Lower leg skin (tissue), 4 donors: ENCODE results near the gene ALG5. TPM values are rescaled to one million over a fixed set of nuclear protein-coding genes. Genes with fewer than 3 reads are reported as not detected.
A peak's percentile ranks its signal among the peaks of the same experiment; 100 is the strongest.

Experiments
- DNase-seq, 2 donors: peaks; one replicate each; pipeline ENCODE4 v3.0.0-alpha.2; 2019; ENCODE audit warnings: low spot score in 2 of 2
- H3K4me3 ChIP-seq: fragments of 200-600 bp; sonication (generic); 2 replicates; pipeline ENCODE4 v1.5.1; 2017; ENCODE audit warnings: mild to moderate bottlenecking, low read depth; ENCODE audit not compliant: poor library complexity, severe bottlenecking
- CTCF ChIP-seq, 3 donors: fragments of 450-650 bp; IDR thresholded peaks; one replicate each; pipeline ENCODE4 v1.5.1; 2016; ENCODE audit warnings: antibody characterized with exemption in 3 of 3, mild to moderate bottlenecking in 3 of 3, moderate library complexity in 2 of 3
- POLR2A ChIP-seq, 2 donors: fragments of 450-650 bp; IDR thresholded peaks; one replicate each; pipeline ENCODE4 v1.6.1; 2016 to 2017; ENCODE audit warnings: antibody characterized with exemption in 2 of 2, mild to moderate bottlenecking in 1 of 2, moderate library complexity in 1 of 2
- WGBS, 2 donors: methylation state at CpG; one replicate each; pipeline ENCODE4 v1.1.5; 2018; 5-methylcytosine and 5-hydroxymethylcytosine counted together
- intact Hi-C: fragments of 100-400 bp; cut with DNase I; formaldehyde crosslinking; loops from one replicate; pipeline ENCODE4 v1.15.0; 2023; ENCODE audit warnings: low total_unique reads
- total RNA-seq, 4 donors: library from RNA; depleted of rRNA; stranded (reverse); fragments of >200 nt; gene quantifications; one replicate each; pipeline ENCODE4 v1.1.0, GENCODE V29; 2016

The ALG5 gene
- total RNA-seq, 4 donors from 2014 or later, result 11.8 to 28.1 (median 20.4) TPM

GRCh38 chr13:36925603-36926002 is 73.5 kb downstream of the ALG5 start:
- intact Hi-C loops, result no loop called here
- DNase-seq, result no peak
- TF ChIP-seq CTCF (IDR thresholded peaks at IDR 0.05) (no peak), POLR2A (IDR thresholded peaks at IDR 0.05) (no peak)
- 75 to 79% methylated on average over 7 of the region's 7 CpGs for WGBS, 2 donors
- no peak overlapping the region for H3K4me3 ChIP-seq

GRCh38 chr13:36924001-36924400 is 75.1 kb downstream of the ALG5 start:
- no peak for TF ChIP-seq CTCF (IDR thresholded peaks at IDR 0.05)
- no peak for TF ChIP-seq POLR2A (IDR thresholded peaks at IDR 0.05)
- H3K4me3 ChIP-seq, result no peak overlapping the region
- 71 to 78% methylated on average over 3 of the region's 3 CpGs for WGBS, 2 donors
- intact Hi-C loops, result no loop called here
- DNase-seq, result no peak

DNA sequence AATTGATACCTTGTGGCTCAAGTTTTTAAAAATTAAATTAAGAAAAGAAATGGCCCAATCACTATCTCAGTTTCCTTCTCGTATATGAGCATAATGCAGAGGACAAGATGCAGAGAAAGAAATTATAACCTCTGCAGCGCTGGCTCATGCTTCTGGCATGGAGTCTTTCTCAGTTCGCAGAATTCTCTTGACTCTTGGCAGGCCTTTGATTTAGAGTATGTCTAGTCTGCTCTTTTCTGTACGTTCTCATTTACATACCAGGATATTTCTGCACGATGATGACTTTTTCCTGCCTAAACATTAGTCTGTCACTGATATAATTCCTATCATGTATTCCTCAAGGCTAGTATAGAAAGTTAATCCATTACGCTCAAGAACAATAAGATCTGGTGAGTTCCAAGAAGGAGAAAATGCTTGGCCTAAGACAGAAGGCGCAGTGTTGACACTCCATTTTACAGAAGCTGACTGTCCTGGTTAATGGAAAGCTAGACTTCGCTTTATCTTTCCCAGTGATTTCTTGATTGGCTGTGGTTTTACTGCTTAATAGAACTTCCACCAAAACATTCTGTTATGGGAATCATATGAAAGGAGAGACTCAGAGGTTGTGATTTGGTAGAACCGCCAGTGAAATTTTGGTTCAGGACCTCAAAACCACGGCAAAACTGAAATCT is 77.4 kb downstream of the ALG5 start:
- 66 to 74% methylated on average over 10 of the region's 10 CpGs for WGBS, 2 donors
- no peak overlapping the region for H3K4me3 ChIP-seq
- no peak for DNase-seq
- TF ChIP-seq CTCF (IDR thresholded peaks at IDR 0.05), result no peak
- no peak for TF ChIP-seq POLR2A (IDR thresholded peaks at IDR 0.05)
- intact Hi-C loops, result no loop called here

- DNase-seq, result no peak
- 59 to 60% methylated on average over 9 of the region's 9 CpGs for WGBS, 2 donors
- TF ChIP-seq CTCF (IDR thresholded peaks at IDR 0.05) (no peak), POLR2A (IDR thresholded peaks at IDR 0.05) (no peak)
- H3K4me3 ChIP-seq, result peak overlapping the region; percentile 14
- intact Hi-C loops, result no loop called here
Observed at GRCh38 chr13:36920616-36921185, 78.4 kb downstream of the ALG5 start.

DNA sequence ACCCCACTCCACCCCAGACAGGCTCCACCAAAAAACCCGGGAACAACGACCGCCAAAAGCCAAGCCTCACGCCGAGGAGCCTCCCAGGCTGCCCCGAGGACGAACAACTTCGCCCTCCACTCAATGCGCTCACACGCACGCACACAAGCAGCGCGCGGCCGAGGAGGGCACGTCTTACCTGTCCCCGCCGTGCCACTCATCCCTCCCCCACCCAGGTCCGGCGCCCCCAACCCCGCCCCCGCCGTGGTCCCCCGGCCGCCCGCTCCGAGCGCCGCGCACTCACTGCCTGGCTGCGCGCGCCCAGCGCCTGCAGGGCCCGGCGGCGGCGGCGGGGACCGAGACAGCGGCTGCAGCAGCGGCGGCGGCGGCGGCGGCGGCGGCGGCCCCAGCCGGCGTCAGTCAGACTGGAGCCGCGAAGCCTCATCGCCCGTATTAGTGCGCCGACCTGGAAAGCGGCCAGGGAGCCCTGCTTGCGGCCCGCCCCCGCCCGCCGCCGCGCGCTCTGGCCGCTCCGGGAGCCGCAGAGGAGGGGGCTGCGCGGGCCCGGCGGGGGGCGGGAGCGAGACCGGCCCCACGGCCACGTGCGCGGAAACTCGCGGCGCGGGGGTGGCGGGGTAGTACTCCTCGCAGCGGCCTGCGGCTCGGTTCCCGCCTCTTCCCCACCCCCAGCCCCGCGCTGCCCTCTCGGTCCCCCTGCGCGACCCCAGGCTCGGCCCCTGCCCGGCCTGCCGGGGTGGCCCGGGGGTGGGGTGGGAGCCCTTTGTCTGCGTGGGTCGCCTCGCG is 79.1 kb downstream of the ALG5 start, which contains the start of gene SMAD9:
SMAD9 (minus strand) TSS at position 406 of the 783 bp plus-strand sequence. CDS start 40,549 bp downstream, outside the sequence.
- WGBS, 2 donors, result 2 to 5% methylated on average over 9 to 40 of the region's 104 CpGs
- DNase-seq, result peak; percentile 46 to 90
- intact Hi-C loops, result no loop called here
- TF ChIP-seq CTCF (IDR thresholded peaks at IDR 0.05) (no peak), POLR2A (IDR thresholded peaks at IDR 0.05) (no peak)
- H3K4me3 ChIP-seq, result peak within 1 kb of the TSS; percentile 35
